Smooth muscle cell (in vitro differentiated cells): Measurements from ENCODE around the gene FNDC3A. TPM values are rescaled to one million over a fixed set of nuclear protein-coding genes. Genes with fewer than 3 reads are reported as not detected.

Experiments used
- DNase-seq: peaks from one replicate; lab custom pipeline; 2025; ENCODE audit not compliant: unreplicated experiment; lab: John Stamatoyannopoulos, UW
- H2AFZ ChIP-seq: fragments of 200-600 bp; sonication (generic); 2 replicates; pipeline ENCODE4 v1.6.0; 2016; ENCODE audit warnings: antibody characterized with exemption, low read depth, mild to moderate bottlenecking
- H3F3A ChIP-seq: fragments of 200-600 bp; sonication (generic); 2 replicates; pipeline ENCODE4 v1.6.0; 2017; ENCODE audit warnings: antibody characterized with exemption, low read depth
- H3K27ac ChIP-seq: fragments of 200-600 bp; sonication (generic); 2 replicates; pipeline ENCODE4 v1.5.1; 2016; ENCODE audit warnings: low read depth, mild to moderate bottlenecking
- H3K27me3 ChIP-seq: fragments of 200-600 bp; sonication (generic); 2 replicates; pipeline ENCODE4 v1.6.1; 2016; ENCODE audit warnings: low read depth, mild to moderate bottlenecking
- H3K36me3 ChIP-seq: fragments of 200-600 bp; sonication (generic); 2 replicates; pipeline ENCODE4 v1.5.1; 2016; ENCODE audit warnings: low read depth
- H3K4me1 ChIP-seq: fragments of 200-600 bp; sonication (generic); 2 replicates; pipeline ENCODE4 v1.5.1; 2016; ENCODE audit warnings: low read depth
- H3K4me2 ChIP-seq: fragments of 200-600 bp; sonication (generic); 2 replicates; pipeline ENCODE4 v1.6.0; 2016; ENCODE audit warnings: mild to moderate bottlenecking
- H3K4me3 ChIP-seq: fragments of 200-600 bp; sonication (generic); 2 replicates; pipeline ENCODE4 v1.5.1; 2016; ENCODE audit warnings: mild to moderate bottlenecking
- H3K79me2 ChIP-seq: fragments of 200-600 bp; sonication (generic); 2 replicates; pipeline ENCODE4 v1.6.0; 2016; ENCODE audit warnings: low read depth, mild to moderate bottlenecking
- H3K9ac ChIP-seq: fragments of 200-600 bp; sonication (generic); 2 replicates; pipeline ENCODE4 v1.6.0; 2016; ENCODE audit warnings: low read depth
- H3K9me3 ChIP-seq: fragments of 200-600 bp; sonication (generic); replicated peaks from 2 replicates; pipeline ENCODE4 v1.5.1; 2016; ENCODE audit warnings: low read depth
- H4K20me1 ChIP-seq: fragments of 200-600 bp; sonication (generic); 2 replicates; pipeline ENCODE4 v1.6.0; 2016; ENCODE audit warnings: low read depth
- CTCF ChIP-seq: fragments of 200-600 bp; sonication (generic); IDR thresholded peaks from 2 replicates; pipeline ENCODE4 v1.5.1; 2017; ENCODE audit warnings: borderline replicate concordance, mild to moderate bottlenecking, antibody characterized with exemption; ENCODE audit not compliant: insufficient read depth, poor library complexity, severe bottlenecking
- WGBS: methylation state at CpG from one replicate; pipeline ENCODE4 v1.1.7; 2016; ENCODE audit warnings: low lambda C conversion rate; 5-methylcytosine and 5-hydroxymethylcytosine counted together
- polyA plus RNA-seq: library from polyadenylated mRNA; unstranded; fragments of >200 nt; fragmentation: Nextera tagmentation; extraction: Ambion mirVana; gene quantifications from 2 replicates; pipeline ENCODE4 v1.2.1, GENCODE V29; 2016
- total RNA-seq: library from RNA; depleted of rRNA; stranded (reverse); fragments of >200 nt; gene quantifications from 2 replicates; pipeline ENCODE4 v1.2.3, GENCODE V29; 2014

FNDC3A gene
- total and polyA plus RNA-seq, 2 experiments from 2014 or later: 22.0 to 104 TPM

GRCh38 chr13:49251326-49251725 lies 275.6 kb downstream of the FNDC3A start:
- no peak for TF ChIP-seq CTCF
- Histone ChIP-seq H3K4me2 (no peak overlapping the region), H4K20me1 (no peaks in the 10 kb centered on the region), H3K36me3 (peaks cover 1% of the 10 kb centered on the region), H3K27me3 (no peaks in the 10 kb centered on the region), H3K9ac (no peak overlapping the region), H3K27ac (no peak overlapping the region), H2AFZ (no peak overlapping the region), H3K4me3 (no peak overlapping the region), H3K4me1 (peaks cover 15% of the 10 kb centered on the region), H3K79me2 (peaks cover 10% of the 10 kb centered on the region), H3F3A (no peaks in the 10 kb centered on the region), H3K9me3 (no peaks in the 10 kb centered on the region)
- DNase-seq: no peak
- WGBS: 89% methylated on average over 5 of the region's 5 CpGs

DNA sequence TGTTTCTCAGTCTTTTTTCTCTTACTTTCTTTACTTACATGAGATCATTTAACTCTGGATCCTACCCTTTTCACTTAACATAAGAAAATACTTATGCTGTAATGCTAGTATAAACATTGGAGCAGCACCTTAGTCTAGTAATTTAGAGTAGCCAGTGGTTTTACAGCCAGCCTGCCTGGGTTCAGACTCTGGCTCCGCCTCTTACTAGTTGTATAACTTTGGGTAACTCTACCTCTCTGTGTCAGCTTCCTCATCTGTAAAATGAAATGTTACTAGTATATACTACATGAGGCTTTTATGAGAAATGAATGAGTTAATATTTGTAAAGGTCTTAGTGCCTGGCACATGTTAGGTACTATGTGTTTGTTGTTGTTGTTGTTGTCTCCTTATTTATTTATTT lies 277.6 kb downstream of the FNDC3A start:
- Histone ChIP-seq H3F3A (no peaks in the 10 kb centered on the region), H3K4me1 (peaks cover 9% of the 10 kb centered on the region), H3K4me3 (no peak overlapping the region), H3K36me3 (peaks cover 11% of the 10 kb centered on the region), H3K27ac (no peak overlapping the region), H3K9ac (no peak overlapping the region), H3K4me2 (no peak overlapping the region), H3K27me3 (no peaks in the 10 kb centered on the region), H4K20me1 (no peaks in the 10 kb centered on the region), H3K9me3 (no peaks in the 10 kb centered on the region), H3K79me2 (peaks cover 10% of the 10 kb centered on the region), H2AFZ (no peak overlapping the region)
- no peak for DNase-seq
- no peak for TF ChIP-seq CTCF
- WGBS: 95% methylated on average over 1 of the region's 1 CpG

GRCh38 chr13:49254007-49254406 lies 278.3 kb downstream of the FNDC3A start:
- H3K79me2 ChIP-seq: peaks cover 10% of the 10 kb centered on the region
- H3K27me3 ChIP-seq: no peaks in the 10 kb centered on the region
- H3K27ac ChIP-seq: no peak overlapping the region
- H3F3A ChIP-seq: no peaks in the 10 kb centered on the region
- TF ChIP-seq CTCF: no peak
- no peak overlapping the region for H3K4me2 ChIP-seq
- H4K20me1 ChIP-seq: no peaks in the 10 kb centered on the region
- no peak for DNase-seq
- no peak overlapping the region for H2AFZ ChIP-seq
- no peaks in the 10 kb centered on the region for H3K9me3 ChIP-seq
- peaks cover 11% of the 10 kb centered on the region for H3K36me3 ChIP-seq
- H3K4me3 ChIP-seq: no peak overlapping the region
- peaks cover 2% of the 10 kb centered on the region for H3K4me1 ChIP-seq
- no peak overlapping the region for H3K9ac ChIP-seq
- 87% methylated on average over 1 of the region's 1 CpG for WGBS

- Histone ChIP-seq H3F3A (no peaks in the 10 kb centered on the region), H3K79me2 (peaks cover 10% of the 10 kb centered on the region), H4K20me1 (no peaks in the 10 kb centered on the region), H3K36me3 (peaks cover 24% of the 10 kb centered on the region), H3K9me3 (no peaks in the 10 kb centered on the region), H3K27ac (no peak overlapping the region), H3K4me3 (no peak overlapping the region), H3K4me1 (no peaks in the 10 kb centered on the region), H3K9ac (no peak overlapping the region), H3K4me2 (no peak overlapping the region), H3K27me3 (no peaks in the 10 kb centered on the region), H2AFZ (no peak overlapping the region)
- WGBS: 98% methylated on average over 2 of the region's 2 CpGs
- TF ChIP-seq CTCF: no peak
- DNase-seq: no peak
Observed at GRCh38 chr13:49256841-49257240, 281.1 kb downstream of the FNDC3A start.
